ENCODE results near the gene IGFBP7.

Gene IGFBP7

GRCh38 chr4:56986952-56987351, 123.2 kb downstream of the IGFBP7 start:
- Histone ChIP-seq H3K9ac (ENCODE audit: low read length) (no peak overlapping the region), H3K36me3 (ENCODE audit: control insufficient read depth, insufficient read depth, low read length) (no peaks in the 10 kb centered on the region), H3K9me3 (ENCODE audit: control insufficient read depth, low read length) (no peaks in the 10 kb centered on the region), H3K4me1 (ENCODE audit: control insufficient read depth, insufficient read depth, low read length) (peaks cover 2% of the 10 kb centered on the region), H3K4me3 (ENCODE audit: low read length) (no peak overlapping the region), H3K27me3 (ENCODE audit: control insufficient read depth, insufficient read depth, low read length) (no peaks in the 10 kb centered on the region)

GRCh38 chr4:56986192-56986591, 124.0 kb downstream of the IGFBP7 start:
- Histone ChIP-seq H3K9ac (ENCODE audit: low read length) (no peak overlapping the region), H3K9me3 (ENCODE audit: control insufficient read depth, low read length) (no peaks in the 10 kb centered on the region), H3K4me1 (ENCODE audit: control insufficient read depth, insufficient read depth, low read length) (peaks cover 7% of the 10 kb centered on the region), H3K36me3 (ENCODE audit: control insufficient read depth, insufficient read depth, low read length) (no peaks in the 10 kb centered on the region), H3K4me3 (ENCODE audit: low read length) (no peak overlapping the region), H3K27me3 (ENCODE audit: control insufficient read depth, insufficient read depth, low read length) (no peaks in the 10 kb centered on the region)

GRCh38 chr4:56981795-56982201, 128.4 kb downstream of the IGFBP7 start:
- Histone ChIP-seq H3K4me1 (ENCODE audit: control insufficient read depth, insufficient read depth, low read length) (peaks cover 17% of the 10 kb centered on the region), H3K27me3 (ENCODE audit: control insufficient read depth, insufficient read depth, low read length) (no peaks in the 10 kb centered on the region), H3K9ac (ENCODE audit: low read length) (peak overlapping the region; percentile 17), H3K9me3 (ENCODE audit: control insufficient read depth, low read length) (no peaks in the 10 kb centered on the region), H3K36me3 (ENCODE audit: control insufficient read depth, insufficient read depth, low read length) (no peaks in the 10 kb centered on the region), H3K4me3 (ENCODE audit: low read length) (no peak overlapping the region)
